GM12874 (cell line): Measurements from ENCODE around the gene ANO6.

ENCODE experiments used
- CTCF ChIP-seq: IDR thresholded peaks from 2 replicates; pipeline ENCODE4 v1.5.1; 2011; ENCODE audit warnings: low read depth, mild to moderate bottlenecking, control low read depth, low read length, moderate library complexity; ENCODE audit not compliant: insufficient read depth

ANO6 gene

GRCh38 chr12:45215419-45216229 is at the start of gene ANO6:
ANO6 (plus strand) TSS chr12:45216095; CDS start chr12:45216322, 227 bp downstream.
- TF ChIP-seq CTCF, result peak; percentile 42

- TF ChIP-seq CTCF, result no peak
Measured at GRCh38 chr12:45168976-45169375, 46.9 kb upstream of the ANO6 start.

- peak; percentile 87 for TF ChIP-seq CTCF
Measured at GRCh38 chr12:45170456-45171042, 45.3 kb upstream of the ANO6 start.

GRCh38 chr12:45173293-45173692 is 42.6 kb upstream of the ANO6 start:
- 0 out of 2 replicates have a peak, but pooled peaks have one; percentile 3 for TF ChIP-seq CTCF

- no peak for TF ChIP-seq CTCF
Measured at GRCh38 chr12:45174595-45174994, 41.3 kb upstream of the ANO6 start.

GRCh38 chr12:45178771-45179170 is 37.1 kb upstream of the ANO6 start:
- no peak for TF ChIP-seq CTCF

- no peak for TF ChIP-seq CTCF
Measured at GRCh38 chr12:45182511-45182910, 33.4 kb upstream of the ANO6 start.
